IPS-11a (cell line): ENCODE data around the gene RBM47.

Source experiments
- H3K4me3 ChIP-seq: one replicate; pipeline ENCODE4 v1.5.1; 2013; ENCODE audit warnings: low read depth, low read length, control low read depth

RBM47 gene

DNA sequence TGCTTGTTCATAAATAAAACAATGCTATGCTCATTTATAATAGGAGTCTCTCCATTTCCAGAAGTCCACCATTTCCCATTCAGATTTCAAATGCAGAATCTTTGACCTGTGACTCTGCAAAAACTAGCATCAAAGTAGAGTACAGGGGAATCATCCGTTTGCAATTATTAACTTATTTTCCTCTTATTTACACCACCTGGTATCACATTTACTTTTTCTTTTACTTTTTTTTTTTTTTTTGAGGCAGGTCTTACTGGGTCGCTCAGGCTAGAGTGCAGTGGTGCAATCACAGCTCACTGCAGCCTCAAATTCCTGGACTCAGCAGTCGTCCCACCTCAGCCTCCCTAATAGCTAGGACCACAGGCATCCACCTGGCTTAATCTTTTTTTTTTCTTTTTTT lies 37.6 kb downstream of the RBM47 start:
- H3K4me3 ChIP-seq = no peak overlapping the region

DNA sequence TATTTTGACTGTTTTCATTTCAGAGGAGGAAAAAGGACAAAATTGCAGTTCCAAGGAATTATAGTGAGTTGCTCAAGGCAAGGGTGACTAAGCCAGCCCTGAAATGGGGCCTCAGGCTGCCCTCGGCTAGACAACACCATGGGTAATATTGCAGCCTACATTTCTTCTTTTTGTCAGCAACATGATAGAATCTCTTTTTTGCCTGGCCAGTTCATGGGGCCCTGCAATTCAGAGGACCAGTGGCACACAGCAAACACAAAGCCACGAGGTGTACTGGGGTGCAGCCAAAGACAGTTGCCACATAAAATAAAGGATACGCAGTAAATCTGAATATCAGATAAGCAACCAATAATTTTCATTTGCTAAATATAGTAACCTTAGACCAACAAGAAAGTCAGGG lies 41.8 kb downstream of the RBM47 start:
- H3K4me3 ChIP-seq = no peak overlapping the region

GRCh38 chr4:40587351-40587750 lies 42.3 kb downstream of the RBM47 start:
- H3K4me3 ChIP-seq = no peak overlapping the region

DNA sequence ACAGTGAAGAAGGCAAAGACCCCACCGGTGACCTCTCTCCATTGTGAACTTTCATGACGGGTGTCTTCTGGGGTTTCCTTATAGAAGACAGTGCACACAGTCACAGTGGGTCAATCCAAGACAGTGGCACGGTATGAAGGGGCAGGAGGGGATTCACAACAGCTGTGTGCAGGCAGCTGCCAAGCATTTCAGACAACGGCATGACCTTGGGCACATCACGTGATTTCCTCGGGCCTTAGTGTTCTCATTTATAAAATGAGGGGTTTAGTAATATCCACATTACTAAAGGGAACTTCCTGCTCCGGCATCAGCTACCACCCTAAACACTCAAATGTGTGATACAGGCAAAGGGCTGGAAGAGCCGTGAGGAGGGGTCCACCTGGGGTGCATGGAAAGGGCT lies 42.9 kb downstream of the RBM47 start:
- no peak overlapping the region for H3K4me3 ChIP-seq

GRCh38 chr4:40586034-40586433 lies 43.6 kb downstream of the RBM47 start:
- H3K4me3 ChIP-seq = no peak overlapping the region

DNA sequence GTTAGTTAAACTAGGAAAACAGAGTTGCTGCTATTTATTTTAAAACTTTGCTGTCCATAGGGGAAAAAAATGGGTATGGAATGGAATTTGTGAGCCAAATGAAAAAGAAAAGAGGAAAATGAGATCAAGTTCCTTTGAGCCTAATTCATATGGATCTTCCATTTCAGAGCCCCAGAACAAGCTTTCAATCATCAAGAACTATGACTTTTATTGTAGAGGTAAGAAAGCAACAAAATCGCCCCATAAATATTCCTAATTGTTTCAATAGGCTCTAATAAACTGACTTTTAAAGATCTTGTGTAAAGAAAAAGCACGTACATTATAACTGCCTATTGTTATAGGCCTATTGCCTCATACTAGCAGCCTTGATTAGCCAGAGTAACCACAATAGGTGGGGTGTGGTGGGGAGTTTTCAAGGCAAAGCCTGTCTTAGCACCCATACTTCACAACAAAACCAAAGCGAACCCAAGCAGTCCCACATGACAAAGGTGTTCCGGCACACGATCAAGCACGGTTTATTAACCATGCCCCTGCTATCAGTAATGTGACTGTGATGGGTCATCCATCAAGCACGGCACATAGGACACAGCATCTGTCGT lies 44.4 kb downstream of the RBM47 start:
- no peak overlapping the region for H3K4me3 ChIP-seq

- no peak overlapping the region for H3K4me3 ChIP-seq
Measured at GRCh38 chr4:40584517-40585141, 45.0 kb downstream of the RBM47 start.

- no peak overlapping the region for H3K4me3 ChIP-seq
Measured at GRCh38 chr4:40583850-40584439, 45.7 kb downstream of the RBM47 start.

GRCh38 chr4:40582413-40582812 lies 47.3 kb downstream of the RBM47 start:
- H3K4me3 ChIP-seq = no peak overlapping the region

DNA sequence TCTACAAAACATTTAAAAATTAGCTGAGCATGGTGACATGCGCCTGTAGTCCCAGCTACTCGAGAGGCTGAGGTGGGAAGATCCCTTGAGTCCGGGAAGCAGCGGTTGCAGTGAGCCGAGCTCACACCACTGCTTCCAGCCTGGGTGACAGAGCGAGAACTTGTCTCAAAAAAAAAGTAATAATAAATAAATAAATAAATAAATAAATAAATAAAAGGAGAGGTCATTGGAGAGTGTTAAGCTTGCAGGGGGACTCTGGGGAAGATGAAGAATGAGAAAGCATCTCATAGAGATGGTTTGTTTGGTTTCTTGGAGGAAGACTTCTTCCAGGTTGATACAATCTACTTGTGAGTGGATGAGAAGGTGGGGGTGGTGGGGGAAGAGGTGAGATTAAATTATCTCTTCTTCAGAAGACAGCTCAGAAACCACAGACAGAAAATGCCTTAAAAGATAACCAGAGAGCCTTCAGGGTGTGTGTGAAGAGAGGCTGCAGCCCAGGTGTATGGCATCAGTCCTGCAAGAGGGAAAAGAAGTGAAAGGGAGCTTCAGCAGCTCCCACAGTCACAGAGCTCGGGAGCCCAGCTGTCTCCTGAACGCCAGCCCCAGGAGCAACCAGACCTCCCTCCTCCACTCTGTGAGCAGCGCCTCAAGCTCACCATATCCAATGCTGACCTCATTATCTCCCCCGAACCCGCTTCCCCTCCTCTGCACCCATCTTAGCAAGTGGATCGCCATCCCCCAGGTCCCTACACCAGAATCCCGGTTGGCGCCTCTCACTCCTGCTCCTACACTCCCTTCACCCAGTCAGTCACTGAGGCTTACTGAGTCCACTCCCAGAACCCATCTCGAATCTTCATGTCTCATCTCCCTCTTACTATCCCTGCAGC lies 48.2 kb downstream of the RBM47 start:
- H3K4me3 ChIP-seq = no peak overlapping the region

GRCh38 chr4:40579983-40580382 lies 49.7 kb downstream of the RBM47 start:
- H3K4me3 ChIP-seq = no peak overlapping the region

GRCh38 chr4:40577588-40578253 lies 51.9 kb downstream of the RBM47 start:
- no peak overlapping the region for H3K4me3 ChIP-seq

DNA sequence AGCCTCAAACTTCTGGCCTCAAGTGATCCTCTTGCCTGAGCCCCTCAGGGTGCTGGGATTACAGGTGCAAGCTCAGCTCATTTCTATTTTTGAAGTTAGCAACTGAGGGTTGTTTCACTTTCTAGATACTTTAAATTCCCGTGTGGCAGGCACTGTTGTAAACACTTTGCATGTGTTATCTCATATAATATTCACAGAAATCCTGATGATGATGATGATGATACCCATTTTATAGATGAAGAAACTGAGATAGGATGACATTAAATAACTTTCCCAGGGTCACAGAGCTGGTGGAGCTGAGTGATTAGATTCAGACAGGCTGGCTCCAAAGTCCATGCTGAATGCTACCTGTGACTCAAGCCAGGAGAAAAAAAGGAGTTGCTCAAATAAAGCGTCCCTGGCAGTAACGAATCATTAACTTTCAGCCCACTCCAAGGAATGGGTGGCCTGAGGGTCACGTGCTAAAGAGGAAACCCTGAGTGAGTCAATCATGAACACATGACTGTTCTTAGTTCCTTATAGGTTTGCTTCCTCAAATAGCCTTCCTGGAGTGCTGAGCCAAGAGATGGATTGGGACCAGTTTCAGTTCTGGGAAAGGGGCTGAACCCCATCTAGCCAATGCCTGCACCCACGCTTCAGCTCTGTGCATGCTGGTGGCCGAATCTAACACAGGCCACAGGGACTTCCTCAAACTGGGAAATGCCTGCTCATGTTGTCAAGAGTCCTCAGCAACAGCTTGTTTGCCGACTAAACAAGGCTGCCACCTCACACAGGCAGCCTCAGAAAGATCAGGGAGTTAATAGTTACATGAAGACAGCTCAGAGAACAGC lies 52.8 kb downstream of the RBM47 start:
- H3K4me3 ChIP-seq = no peak overlapping the region

GRCh38 chr4:40575846-40576245 lies 53.8 kb downstream of the RBM47 start:
- no peak overlapping the region for H3K4me3 ChIP-seq

GRCh38 chr4:40573593-40574311 lies 55.9 kb downstream of the RBM47 start:
- H3K4me3 ChIP-seq = no peak overlapping the region

- H3K4me3 ChIP-seq = no peak overlapping the region
Measured at GRCh38 chr4:40572692-40573310, 56.9 kb downstream of the RBM47 start.

DNA sequence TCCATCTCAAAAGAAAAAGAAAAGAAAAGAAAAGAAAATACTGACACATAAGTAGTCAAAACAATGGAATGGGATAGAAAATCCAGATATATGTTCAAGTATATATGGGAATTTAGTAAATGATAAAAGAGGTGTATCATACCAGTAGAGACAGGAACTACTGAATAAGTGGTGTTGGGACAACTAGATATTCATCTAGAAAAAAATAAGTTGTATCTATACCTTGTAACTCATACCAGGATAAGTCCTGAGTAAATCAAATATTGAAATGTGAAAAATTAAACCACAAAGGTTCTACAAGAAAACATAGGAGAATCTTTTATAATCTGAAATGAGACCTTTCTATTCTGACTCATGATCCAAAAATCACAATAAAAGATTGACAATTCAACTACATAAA lies 58.5 kb downstream of the RBM47 start:
- no peak overlapping the region for H3K4me3 ChIP-seq

DNA sequence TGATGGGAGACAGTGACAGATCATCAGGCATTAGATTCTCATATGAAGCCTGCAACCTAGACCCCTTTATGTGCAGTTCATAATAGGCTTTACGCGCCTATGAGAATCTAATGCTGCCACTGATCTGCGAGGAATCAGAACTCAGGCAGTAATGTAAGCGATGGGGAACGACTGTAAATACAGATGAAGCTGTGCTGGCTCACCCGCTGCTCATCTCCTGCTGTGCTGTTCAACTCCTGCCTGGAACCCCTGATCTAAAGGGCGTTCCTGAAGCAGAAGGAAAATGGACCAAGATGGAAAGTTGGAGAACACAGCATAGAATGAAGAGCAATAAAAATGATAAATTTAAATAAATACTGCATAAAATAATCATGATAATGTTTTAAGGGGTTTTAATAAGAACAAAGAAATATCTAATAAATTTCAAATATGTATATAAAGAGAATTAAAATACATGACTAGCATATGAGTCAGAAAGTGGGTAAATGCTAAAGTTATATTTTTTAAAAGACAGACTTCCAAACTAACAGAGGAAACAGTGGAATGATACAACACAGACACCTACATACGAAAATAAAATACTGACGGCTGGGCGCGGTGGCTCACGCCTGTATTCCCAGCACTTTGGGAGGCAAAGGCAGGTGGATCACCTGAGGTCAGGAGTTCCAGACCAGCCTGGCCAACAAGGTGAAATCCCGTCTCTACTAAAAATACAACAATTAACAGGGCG lies 59.2 kb downstream of the RBM47 start:
- H3K4me3 ChIP-seq = no peak overlapping the region
